NCI-H2196 (cell line): ENCODE data around the gene TMEM156.
"Not testable (repeated sequence)": the region's sequence is repeated elsewhere in the genome, so short reads cannot be mapped to it uniquely, and the experiment has no call there.

ENCODE experiments used
- DNase-seq: peaks from one replicate; lab custom pipeline; 2025; ENCODE audit not compliant: unreplicated experiment; lab: John Stamatoyannopoulos, UW

Gene TMEM156

GRCh38 chr4:38959248-38959647 is 73.0 kb downstream of the TMEM156 start:
- DNase-seq: not testable (repeated sequence)

DNA sequence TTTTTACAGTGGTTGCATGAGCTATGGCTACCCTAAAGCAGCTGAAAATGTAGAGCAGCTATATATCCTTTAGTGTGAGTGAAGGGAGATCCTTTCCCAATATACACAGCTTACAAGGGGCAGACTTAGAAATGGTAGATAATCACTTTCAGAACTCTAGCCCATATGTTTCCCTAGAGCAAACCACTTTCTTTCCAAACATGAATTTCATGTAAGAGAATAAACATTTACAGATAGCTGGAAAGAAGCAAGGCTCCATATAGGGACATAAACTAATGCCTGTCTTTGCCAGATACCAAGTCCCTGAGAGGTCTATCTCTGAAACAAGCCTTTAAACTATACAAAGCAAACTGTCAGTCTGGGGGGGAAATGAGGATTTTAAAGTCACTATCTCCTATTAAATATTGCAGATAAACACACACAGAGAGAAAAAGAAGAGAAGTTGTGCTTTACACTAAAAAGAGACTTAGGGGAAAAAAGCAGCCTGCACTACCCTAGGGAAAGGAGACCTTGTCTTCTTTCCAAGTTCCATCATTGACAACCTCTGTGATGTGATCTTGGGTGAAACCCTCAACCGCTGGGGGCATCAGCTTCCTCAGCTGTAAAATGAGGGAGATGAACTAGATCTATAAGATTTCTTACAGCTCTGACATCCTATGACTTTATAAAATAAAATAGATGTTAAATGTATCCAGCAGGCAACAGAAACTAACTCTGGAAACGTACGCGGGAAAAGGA is 73.6 kb downstream of the TMEM156 start:
- DNase-seq: no peak

DNA sequence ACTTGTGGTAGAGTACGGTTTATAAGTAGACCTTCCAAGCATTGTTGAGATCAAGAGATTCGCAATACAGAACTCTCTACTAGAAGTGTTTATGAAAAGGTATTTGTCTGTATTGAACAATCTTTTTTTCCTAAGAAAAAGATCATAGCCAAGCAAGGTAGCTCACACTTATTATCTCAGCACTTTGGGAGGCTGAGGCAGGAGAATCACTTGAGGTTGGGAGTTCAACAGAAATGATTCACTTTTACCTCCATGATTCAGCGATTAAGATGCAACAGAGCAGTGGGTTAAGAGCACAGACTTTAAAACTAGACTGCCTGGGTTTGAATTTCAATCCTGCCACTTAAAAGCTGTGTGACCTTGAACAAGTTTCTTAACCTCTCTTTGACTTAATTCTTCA is 74.3 kb downstream of the TMEM156 start:
- DNase-seq: no peak

GRCh38 chr4:38957261-38957815 is 74.9 kb downstream of the TMEM156 start:
- no peak for DNase-seq

DNA sequence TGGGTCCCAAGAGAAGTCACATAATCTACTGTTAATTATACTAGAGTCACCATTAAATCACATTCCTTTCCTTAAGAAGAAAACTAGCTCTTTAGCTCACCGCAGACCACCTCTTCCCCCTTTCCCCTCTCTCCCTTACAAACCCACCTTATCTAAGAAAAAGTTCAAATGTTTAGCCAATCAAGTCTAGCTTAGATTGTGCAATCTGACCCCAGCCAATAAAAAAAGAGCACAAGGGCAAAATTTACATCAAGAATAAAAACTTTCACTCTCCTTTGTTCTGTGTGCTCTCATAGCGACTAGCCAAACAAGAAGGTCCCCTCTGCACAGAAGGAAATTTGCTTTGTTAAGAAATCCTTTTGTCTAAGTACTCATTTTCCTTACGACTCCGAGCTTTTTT is 76.3 kb downstream of the TMEM156 start:
- no peak for DNase-seq

DNA sequence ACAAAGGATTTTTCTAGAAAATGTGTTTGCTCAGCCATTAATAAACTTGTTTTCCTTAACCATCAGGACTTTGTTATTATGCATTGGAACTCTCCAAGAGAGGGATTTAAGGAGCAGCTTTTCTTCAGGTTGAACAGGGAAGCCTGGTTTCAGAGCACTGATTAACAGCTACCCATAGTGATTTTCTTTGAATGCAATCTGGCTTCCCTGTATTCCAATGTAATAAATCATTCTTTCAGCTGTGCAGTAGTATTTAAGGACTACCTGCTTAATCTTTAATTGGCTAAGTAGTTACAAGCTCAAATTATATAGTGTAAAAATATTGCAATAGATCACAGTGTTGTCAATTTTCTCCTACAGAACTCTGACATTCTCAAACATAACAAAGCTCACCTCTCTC is 77.5 kb downstream of the TMEM156 start:
- DNase-seq: no peak

GRCh38 chr4:38952017-38952416 is 80.2 kb downstream of the TMEM156 start:
- DNase-seq: no peak

DNA sequence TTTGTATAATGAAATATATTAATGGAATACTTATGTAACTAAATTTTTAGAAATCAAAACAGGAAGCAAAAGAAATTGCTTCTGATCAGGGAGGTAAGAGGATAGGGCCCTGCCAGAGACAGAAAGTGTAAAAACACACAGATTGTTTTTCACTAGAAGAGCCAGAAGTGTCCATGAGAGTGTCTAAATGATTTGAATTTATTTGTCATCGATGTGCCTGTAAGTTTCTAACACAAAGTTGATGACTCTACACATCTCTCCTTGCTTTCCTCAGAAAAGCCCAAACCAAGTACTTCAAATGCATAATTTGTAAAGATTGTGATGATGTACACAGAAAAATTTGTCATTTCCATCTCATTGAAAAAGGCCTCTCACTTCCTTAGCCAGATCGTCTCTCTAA is 80.6 kb downstream of the TMEM156 start:
- DNase-seq: no peak

DNA sequence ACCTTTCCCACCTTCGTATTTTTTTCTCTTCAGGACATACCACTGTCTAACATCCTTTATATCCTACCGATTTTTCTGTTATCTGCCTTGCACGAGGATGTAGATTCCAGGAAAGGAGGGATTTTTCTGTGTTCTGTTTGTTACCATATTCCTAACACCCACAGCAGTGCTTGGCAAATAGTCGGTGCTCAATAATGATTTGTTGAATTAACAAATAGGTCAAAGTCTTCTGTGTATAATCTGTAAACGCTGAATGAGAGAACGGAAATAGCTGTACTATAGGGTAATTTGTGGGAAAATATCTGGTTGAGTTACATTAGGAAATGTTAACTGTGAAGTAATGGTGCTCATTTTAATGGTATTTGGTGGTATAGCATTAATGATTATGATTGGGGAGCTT is 81.5 kb downstream of the TMEM156 start:
- DNase-seq: no peak

DNA sequence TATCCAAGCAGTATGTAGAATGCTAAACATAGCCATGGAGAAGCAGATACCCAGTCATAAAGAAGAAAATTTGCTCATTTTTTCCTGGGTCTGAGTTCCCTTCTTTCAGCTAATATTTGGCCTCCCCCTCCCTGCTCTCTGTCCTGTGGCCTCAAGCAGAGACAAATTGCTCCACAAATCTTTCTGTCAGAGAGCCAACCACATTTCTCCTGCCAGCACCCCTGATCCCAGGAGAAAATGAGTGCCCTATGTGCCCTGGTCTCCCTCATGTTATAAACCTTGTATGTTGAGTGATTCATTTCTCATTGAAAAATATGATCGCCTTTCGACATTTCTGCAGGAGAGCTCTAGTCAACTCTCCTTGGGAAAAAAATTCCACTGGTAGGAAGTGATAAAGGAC is 82.0 kb downstream of the TMEM156 start:
- DNase-seq: no peak

GRCh38 chr4:38949411-38950051 is 82.7 kb downstream of the TMEM156 start:
- no peak for DNase-seq

DNA sequence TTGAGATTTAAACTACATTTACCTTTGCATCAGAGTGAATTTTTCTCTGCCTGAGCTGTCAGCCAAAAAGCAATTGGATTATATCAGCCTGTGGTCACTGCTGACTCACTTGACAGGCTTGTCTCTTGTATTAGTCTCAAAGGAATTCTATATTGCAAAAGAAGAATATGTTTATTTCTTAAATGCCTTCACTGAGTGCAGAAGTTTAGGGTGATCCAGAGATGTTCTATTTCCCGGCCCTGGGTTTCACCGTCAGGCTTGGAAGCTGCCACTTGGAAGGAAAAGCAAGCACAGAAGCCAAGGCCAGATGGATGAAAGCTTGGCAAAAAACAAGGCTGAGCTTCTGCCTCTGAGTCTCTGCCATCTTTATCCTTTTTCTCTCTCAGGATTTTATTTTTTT is 83.7 kb downstream of the TMEM156 start:
- no peak for DNase-seq

GRCh38 chr4:38946919-38947318 is 85.3 kb downstream of the TMEM156 start:
- DNase-seq: no peak

GRCh38 chr4:38944440-38944839 is 87.8 kb downstream of the TMEM156 start:
- no peak for DNase-seq

GRCh38 chr4:38943343-38943742 is 88.9 kb downstream of the TMEM156 start:
- DNase-seq: peak; percentile 74

GRCh38 chr4:38941906-38942305 is 90.3 kb downstream of the TMEM156 start:
- not testable (repeated sequence) for DNase-seq

DNA sequence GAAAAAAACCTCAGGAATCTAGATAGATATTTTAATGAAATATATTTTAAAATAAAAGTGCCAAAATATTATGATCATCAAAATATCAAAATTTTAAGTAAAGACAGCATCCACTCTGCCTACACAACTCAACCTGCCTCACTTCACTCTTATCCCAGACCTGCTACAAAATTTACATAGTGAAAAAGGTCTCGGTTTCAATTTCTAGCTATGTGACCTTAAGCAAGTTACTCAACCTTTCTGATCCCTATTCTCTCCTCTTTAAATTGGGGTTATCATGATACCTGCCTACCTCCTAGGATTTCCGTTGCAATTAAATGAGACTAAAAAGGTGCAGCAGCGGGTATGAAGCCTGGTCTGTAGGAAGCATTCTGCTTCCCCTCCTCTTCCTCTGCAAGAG is 91.7 kb downstream of the TMEM156 start:
- no peak for DNase-seq

GRCh38 chr4:38939165-38939564 is 93.0 kb downstream of the TMEM156 start:
- no peak for DNase-seq

DNA sequence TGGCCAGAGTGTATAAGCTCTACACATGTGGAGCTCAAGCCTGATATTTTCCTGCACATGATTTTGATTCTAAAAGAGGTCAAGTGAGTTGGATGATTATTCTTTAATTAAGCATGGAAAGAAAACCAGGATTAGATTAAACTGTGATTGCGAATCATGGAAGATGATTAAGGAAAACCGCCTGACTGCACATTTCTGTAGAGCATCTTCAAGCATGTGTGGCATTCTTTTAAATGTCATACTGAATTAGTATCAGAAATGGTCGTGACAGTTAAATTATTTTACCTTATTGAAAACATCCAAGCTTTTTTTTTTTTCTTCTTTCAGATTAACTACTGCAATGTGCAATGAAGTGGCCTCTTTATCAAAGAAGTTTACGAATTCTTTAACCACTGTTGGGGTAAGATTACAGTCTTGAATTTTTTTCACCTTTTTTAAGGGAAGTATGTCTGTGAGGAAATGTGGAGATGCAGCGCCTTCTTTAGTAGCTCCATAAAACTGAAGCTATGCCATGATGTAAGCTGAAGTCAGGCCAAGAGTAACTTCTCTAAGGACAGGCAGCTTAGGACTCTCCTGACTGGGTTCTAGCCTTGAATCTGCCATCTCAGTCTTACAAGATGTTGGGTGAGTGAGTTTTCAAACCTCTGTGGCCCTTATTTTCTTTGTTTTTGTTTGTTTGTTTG is 96.7 kb downstream of the TMEM156 start:
- no peak for DNase-seq

- DNase-seq: no peak
These were observed 101.1 kb downstream of the TMEM156 start for GRCh38 chr4:38931125-38931524.

DNA sequence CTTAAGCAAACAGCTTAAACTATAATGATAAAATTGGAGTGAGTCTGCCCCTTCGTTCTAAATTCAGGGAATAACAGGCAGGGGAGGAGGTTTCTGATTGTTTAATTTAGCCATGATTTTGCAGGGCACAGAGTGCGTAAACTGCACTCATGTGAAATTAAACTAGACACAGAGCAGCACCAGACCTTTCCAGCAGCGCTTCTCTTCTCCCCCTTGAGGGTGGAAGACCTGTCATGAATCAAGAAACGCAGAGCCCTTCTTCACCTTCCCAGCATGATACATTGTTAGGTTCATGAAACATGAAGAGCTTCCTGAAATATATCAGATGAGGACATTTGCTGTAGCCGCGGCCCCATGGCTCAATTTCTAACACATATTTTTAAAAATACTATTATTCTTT is 101.5 kb downstream of the TMEM156 start:
- no peak for DNase-seq

- no peak for DNase-seq
These were observed 102.0 kb downstream of the TMEM156 start for GRCh38 chr4:38930204-38930603.
